GM12878 (cell line): ENCODE measurements around the gene NOS1AP. TPM values are rescaled to one million over a fixed set of nuclear protein-coding genes. Genes with fewer than 3 reads are reported as not detected.

Experiments used
- ATAC-seq: fragments of 200-7000 bp; cut with Tn5 transposase; 3 replicates; pipeline ENCODE4 v1.9.1; 2020; ENCODE audit warnings: mild to moderate bottlenecking, moderate library complexity
- BruUV-seq: library from RNA; stranded (reverse); fragments of 400-500 nt; replicated peaks from 2 replicates; lab custom pipeline; 2021; lab: Mats Ljungman, UMichigan
- CTCF ChIA-PET: fragments of 300-600 bp; sonication (Branson Sonifier 250); formaldehyde crosslinking; extraction: SDS; loops from one replicate; lab custom pipeline; 2021; ENCODE audit warnings: inconsistent platforms; lab: Yijun Ruan, JAX
- POLR2A ChIA-PET: fragments of 350-600 bp; formaldehyde crosslinking; extraction: SDS; loops from one replicate; lab custom pipeline; 2021; ENCODE audit warnings: inconsistent platforms; lab: Charles Lee
- RAD21 ChIA-PET: fragments of 300-600 bp; sonication (Branson Sonifier 250); formaldehyde crosslinking; loops from one replicate; lab custom pipeline; 2023; ENCODE audit warnings: antibody characterized with exemption; ENCODE audit not compliant: unreplicated experiment; lab: Charles Lee
- SMC1A ChIA-PET: fragments of 300-600 bp; sonication (Branson Sonifier 250); formaldehyde crosslinking; loops from one replicate; lab custom pipeline; 2023; ENCODE audit not compliant: unreplicated experiment, uncharacterized antibody; lab: Charles Lee
- DNase-seq: peaks from one replicate; pipeline ENCODE4 v3.0.0-alpha.2; 2011; ENCODE audit warnings: low read depth, low spot score
- FAIRE-seq: peaks from 3 replicates; lab custom pipeline; 2011; peaks lifted over from hg19 to GRCh38; lab: Jason Lieb, UNC
- H2AFZ ChIP-seq: 2 replicates; pipeline ENCODE4 v1.6.0; 2011; ENCODE audit warnings: low read depth, low read length, control low read depth; ENCODE audit not compliant: control insufficient read depth
- H3K27ac ChIP-seq: 2 replicates; pipeline ENCODE4 v1.5.1; 2011; ENCODE audit warnings: control low read depth; ENCODE audit not compliant: control insufficient read depth, insufficient read depth
- H3K27me3 ChIP-seq, 2 experiments: replicated peaks in 1 of 2; 2 replicates each; pipeline versions ENCODE4 v1.6.0 to v1.6.1; 2011; ENCODE audit warnings: low read length in 1 of 2; ENCODE audit not compliant: control insufficient read depth in 2 of 2, insufficient read depth in 2 of 2
- H3K36me3 ChIP-seq, 2 experiments: 2 replicates each; pipeline ENCODE4 v1.5.1; 2011; ENCODE audit warnings: low read length in 1 of 2; ENCODE audit not compliant: control insufficient read depth in 2 of 2, insufficient read depth in 2 of 2
- H3K4me1 ChIP-seq: 2 replicates; pipeline ENCODE4 v1.6.1; 2011; ENCODE audit warnings: mild to moderate bottlenecking, low read length, moderate library complexity, mixed read lengths; ENCODE audit not compliant: control insufficient read depth, insufficient read depth
- H3K4me2 ChIP-seq: 2 replicates; pipeline ENCODE4 v1.6.0; 2011; ENCODE audit warnings: control low read depth; ENCODE audit not compliant: control insufficient read depth, insufficient read depth
- H3K4me3 ChIP-seq: fragments of 200-600 bp; sonication (generic); 2 replicates; pipeline ENCODE4 v1.5.1; 2016
- H3K79me2 ChIP-seq: 2 replicates; pipeline ENCODE4 v1.6.0; 2011; ENCODE audit warnings: low read length; ENCODE audit not compliant: control insufficient read depth, insufficient read depth
- H3K9ac ChIP-seq: 2 replicates; pipeline ENCODE4 v1.8.0; 2011; ENCODE audit warnings: low read length, control low read depth, mixed read lengths; ENCODE audit not compliant: control insufficient read depth, insufficient read depth
- H3K9me3 ChIP-seq: replicated peaks from 3 replicates; pipeline ENCODE4 v1.5.1; 2011; ENCODE audit warnings: mild to moderate bottlenecking, low read length; ENCODE audit not compliant: control insufficient read depth, insufficient read depth
- H4K20me1 ChIP-seq: 2 replicates; pipeline ENCODE4 v1.6.0; 2011; ENCODE audit not compliant: control insufficient read depth, insufficient read depth
- ASH2L ChIP-seq: fragments of 300-600, 200-600 bp; sonication (generic); IDR thresholded peaks from 2 replicates; pipeline ENCODE4 v1.6.1; 2017; ENCODE audit warnings: low read depth, mild to moderate bottlenecking, borderline replicate concordance
- BMI1 ChIP-seq: fragments of 450-650 bp; IDR thresholded peaks from 2 replicates; pipeline ENCODE4 v1.6.1; 2016; ENCODE audit warnings: mild to moderate bottlenecking, moderate library complexity, borderline replicate concordance
- BRCA1 ChIP-seq: IDR thresholded peaks from 2 replicates; pipeline ENCODE4 v1.6.1; 2011; ENCODE audit warnings: low read depth, low read length, improper control_type of control experiment
- CREB1 ChIP-seq: IDR thresholded peaks from 2 replicates; pipeline ENCODE4 v1.6.1; 2012; ENCODE audit warnings: low read depth, mild to moderate bottlenecking, inconsistent platforms
- ELK1 ChIP-seq: IDR thresholded peaks from 2 replicates; pipeline ENCODE4 v1.6.1; 2012; ENCODE audit warnings: low read depth, low read length, improper control_type of control experiment
- MLLT1 ChIP-seq: fragments of 450-650 bp; IDR thresholded peaks from 2 replicates; pipeline ENCODE4 v1.6.1; 2016; ENCODE audit warnings: mild to moderate bottlenecking
- MYC ChIP-seq: IDR thresholded peaks from 2 replicates; pipeline ENCODE4 v1.6.1; 2011; ENCODE audit warnings: mild to moderate bottlenecking, low read length, moderate library complexity, inconsistent platforms; ENCODE audit not compliant: insufficient read depth, insufficient replicate concordance, insufficient read length, severe bottlenecking
- NBN ChIP-seq: fragments of 450-650 bp; IDR thresholded peaks from 2 replicates; pipeline ENCODE4 v1.6.1; 2016
- NFYA ChIP-seq: IDR thresholded peaks from 2 replicates; pipeline ENCODE4 v1.6.1; 2011; ENCODE audit warnings: low read depth, mild to moderate bottlenecking, low read length, improper control_type of control experiment, borderline replicate concordance
- NFYB ChIP-seq: IDR thresholded peaks from 2 replicates; pipeline ENCODE4 v1.6.1; 2011; ENCODE audit warnings: low read depth, mild to moderate bottlenecking, low read length, improper control_type of control experiment, moderate library complexity; ENCODE audit not compliant: insufficient read depth
- NR2F1 ChIP-seq: fragments of 450-650 bp; conservative IDR thresholded peaks from 2 replicates; pipeline ENCODE4 v1.6.1; 2017; ENCODE audit warnings: mild to moderate bottlenecking
- POLR2A ChIP-seq: IDR thresholded peaks from 2 replicates; pipeline ENCODE4 v1.6.1; 2011; ENCODE audit warnings: low read depth, mild to moderate bottlenecking, low read length
- REST ChIP-seq: IDR thresholded peaks from 2 replicates; pipeline ENCODE4 v1.6.1; 2012; ENCODE audit warnings: mild to moderate bottlenecking, low read depth, low read length
- STAT1 ChIP-seq: fragments of 450-650 bp; conservative IDR thresholded peaks from 2 replicates; pipeline ENCODE4 v1.6.1; 2014; ENCODE audit warnings: antibody characterized with exemption, mild to moderate bottlenecking
- TAF1 ChIP-seq: IDR thresholded peaks from 2 replicates; pipeline ENCODE4 v1.6.1; 2011; ENCODE audit warnings: mild to moderate bottlenecking, low read depth, low read length, borderline replicate concordance
- TARDBP ChIP-seq: IDR thresholded peaks from 2 replicates; pipeline ENCODE4 v1.6.1; 2016; ENCODE audit warnings: borderline replicate concordance
- WGBS: methylation state at CpG from one replicate; pipeline ENCODE4 v1.1.6; 2016; ENCODE audit warnings: low lambda C conversion rate; ENCODE audit not compliant: insufficient replicate concordance, insufficient coverage; ENCODE audit errors: missing lambda C conversion rate; 5-methylcytosine and 5-hydroxymethylcytosine counted together
- in situ Hi-C: fragments of 300-500 bp; cut with MboI; formaldehyde crosslinking; loops from 9 replicates; pipeline ENCODE4 v1.14.3; 2018; ENCODE audit warnings: mixed read lengths
- intact Hi-C: fragments of 100-400 bp; cut with micrococcal nuclease; formaldehyde crosslinking; loops from one replicate; pipeline ENCODE4 v1.14.2; 2022; ENCODE audit not compliant: unreplicated experiment
- polyA plus RNA-seq, 11 experiments: library from polyadenylated mRNA; depleted of rRNA in 4 of 11; unstranded in 6 of 11; stranded (reverse) in 5 of 11; fragments of >200 nt; fragmentation: Nextera tagmentation in 4 of 11; fragmentation: Illumina TruSeq in 1 of 11; extraction: Ambion mirVana in 4 of 11; extraction: Trizol in 1 of 11; gene quantifications; 1 replicate in 1 of 11; 2 replicates in 10 of 11; pipeline versions ENCODE4 v1.2.1 to v1.2.3, GENCODE V29; 2011 to 2016; ENCODE audit warnings: inconsistent platforms in 2 of 11, missing spikeins in 2 of 11, low read depth in 1 of 11
- total RNA-seq, 4 experiments: library from RNA; depleted of rRNA in 3 of 4; stranded (reverse); fragments of >200 nt in 3 of 4; fragmentation: Illumina TruSeq in 1 of 4; extraction: Trizol in 1 of 4; gene quantifications; 2 replicates each; pipeline versions ENCODE4 v1.2.1 to v1.2.3, GENCODE V29; 2013 to 2021

NOS1AP gene
- total and polyA plus RNA-seq, 10 of the 15 experiments (the other 5 are each of a cell fraction or from before 2014, with no cell fraction given) = 0.03 to 0.15 TPM; not detected in 8

- no peak for TF ChIP-seq REST
- TF ChIP-seq TAF1 = no peak
- no peak for TF ChIP-seq MLLT1
These were observed 144.7 kb downstream of the NOS1AP start (continued) for GRCh38 chr1:162214202-162214601.

- RAD21 ChIA-PET = no interaction called here
- POLR2A ChIA-PET = no interaction called here
- Histone ChIP-seq H3K4me3 (no peak overlapping the region), H3K36me3 (no peaks in the 10 kb centered on the region), H3K4me1 (no peaks in the 10 kb centered on the region), H3K9me3 (no peaks in the 10 kb centered on the region), H3K9ac (no peak overlapping the region), H3K4me2 (no peak overlapping the region), H3K79me2 (no peaks in the 10 kb centered on the region), H3K27me3 (peaks cover 0 to 1% of the 10 kb centered on the region in 2 experiments; a peak in 2 of 4 replicates), H4K20me1 (no peaks in the 10 kb centered on the region), H2AFZ (no peak overlapping the region), H3K27ac (no peak overlapping the region)
- SMC1A ChIA-PET = no interaction called here
- CTCF ChIA-PET = no interaction called here
- ATAC-seq = no peak
- in situ Hi-C loops (no loop called here), intact Hi-C loops (no loop called here)
- no peak for DNase-seq
- no peak for FAIRE-seq
- 1% methylated on average over 5 of the region's 5 CpGs for WGBS
- no TSS peak for BruUV-seq
- TF ChIP-seq STAT1 (no peak), TARDBP (no peak), NR2F1 (no peak), CREB1 (no peak), BRCA1 (no peak), ELK1 (no peak), POLR2A (no peak), NBN (no peak), ASH2L (no peak), MYC (no peak), NFYA (no peak), BMI1 (no peak), NFYB (no peak)
These were observed 146.4 kb downstream of the NOS1AP start for GRCh38 chr1:162215902-162216301.
